ENCODE measurements around the gene VPS26B. TPM values are rescaled to one million over a fixed set of nuclear protein-coding genes. Genes with fewer than 3 reads are reported as not detected.

Gene VPS26B
- total and polyA plus RNA-seq, 9 of the 15 experiments (the other 6 are each of a cell fraction or from before 2014, with no cell fraction given) = 3.5 to 43.3 (median 27.4) TPM

- ChIA-PET POLR2A (interaction anchor here (0.7 to 2.2 kb wide), 6 partner anchors 9 to 43 kb away, joined by 3 to 18 read pairs (median 3); partner anchors contain the start of genes GLB1L3, NCAPD3 and VPS26B), CTCF (ENCODE audit: low intra/inter-chr PET ratio) (no interaction called here)
- H2AFZ ChIP-seq (ENCODE audit: low read depth, low read length) = peak overlapping the region; percentile 48
- peak overlapping the region; percentile 64 for H3K27ac ChIP-seq (ENCODE audit: extremely low read depth, low read depth, low read length)
- peak overlapping the region; percentile 72 for H3K4me2 ChIP-seq (ENCODE audit: insufficient read depth, low read length)
- H3K4me1 ChIP-seq (replicated peaks in 1 of 2; ENCODE audit: control insufficient read depth in 2 of 2, insufficient read depth in 2 of 2, low read length in 2 of 2) = peaks cover 22 to 48% of the 10 kb centered on the region in 2 experiments
- H3K4me3 ChIP-seq = no peak overlapping the region
- H3K9me1 ChIP-seq (ENCODE audit: control insufficient read depth, insufficient read depth, low read length) = peaks cover 5% of the 10 kb centered on the region
- no TSS peak for BruUV-seq (replicated peaks)
- in situ Hi-C loops (cut with MboI) = no loop called here
- peak; percentile 68 to 88 (median 79) for DNase-seq (ENCODE audit: extremely low read depth in 1 of 4, low spot score in 3 of 4)
- peaks cover 4% of the 10 kb centered on the region; the same call in 1 of the 2 replicates for H4K20me1 ChIP-seq (replicated peaks; ENCODE audit: control insufficient read depth, insufficient read depth, low read length)
- ATAC-seq = peak; percentile 92
- intact Hi-C loops (cut with micrococcal nuclease) = loop anchor here (1.0 kb wide), 1 partner anchor 8 kb away; no protein-coding TSS in a partner anchor
- H3K79me2 ChIP-seq (ENCODE audit: control insufficient read depth, insufficient read depth, low read length) = peaks cover 65% of the 10 kb centered on the region
- WGBS (ENCODE audit: insufficient coverage, low coverage, missing lambda C conversion rate) = 0% methylated on average over 4 of the region's 4 CpGs
- peak; percentile 95 for FAIRE-seq
- peaks cover 38% of the 10 kb centered on the region for H3K36me3 ChIP-seq (ENCODE audit: control insufficient read depth, insufficient read depth, low read length)
- H3K9me3 ChIP-seq (replicated peaks; ENCODE audit: control insufficient read depth, insufficient read depth, low read depth, low read length) = no peaks in the 10 kb centered on the region
- no peaks in the 10 kb centered on the region for H3K27me3 ChIP-seq (ENCODE audit: control insufficient read depth in 2 of 2, insufficient read depth in 2 of 2, low read length in 2 of 2)
- no peak overlapping the region for H3K9ac ChIP-seq (ENCODE audit: insufficient read depth in 1 of 2, low read depth in 2 of 2, low read length in 2 of 2)
- TF ChIP-seq HCFC1 (IDR thresholded peaks at IDR 0.05; ENCODE audit: low read depth, low read length) (no peak), KLF13 (tag; IDR thresholded peaks at IDR 0.05; ENCODE audit: borderline replicate concordance, low read depth) (no peak), UBTF (IDR thresholded peaks at IDR 0.05; ENCODE audit: borderline replicate concordance in 1 of 2, low read depth in 2 of 2, low read length in 2 of 2) (0 out of 4 replicates have a peak, but pooled peaks of 1 of the 2 experiments have one; percentile 9), SAP30 (IDR thresholded peaks at IDR 0.05; ENCODE audit: borderline replicate concordance, insufficient read depth, low read depth, low read length, poor library complexity, severe bottlenecking) (no peak), CTCFL (IDR thresholded peaks at IDR 0.05; ENCODE audit: borderline replicate concordance, insufficient read depth, low read depth, low read length, poor library complexity, severe bottlenecking) (no peak), ZNF175 (CRISPR knock-in tag; IDR thresholded peaks at IDR 0.05; ENCODE audit: low read depth) (no peak), TAF9B (IDR thresholded peaks at IDR 0.05; ENCODE audit: partially characterized antibody) (no peak), HDAC3 (IDR thresholded peaks at IDR 0.05; ENCODE audit: borderline replicate concordance, partially characterized antibody) (no peak), TAL1 (IDR thresholded peaks at IDR 0.05) (peak; percentile 57; the same call in 1 of the 2 replicates), NCOR1 (IDR thresholded peaks at IDR 0.05) (peak; percentile 67), ZZZ3 (IDR thresholded peaks at IDR 0.05) (no peak), ZNF274 (IDR thresholded peaks at IDR 0.05; ENCODE audit: borderline replicate concordance, low read depth, low read length) (no peak), CBFA2T2 (conservative IDR thresholded peaks at IDR 0.05) (peak; percentile 69), NFIC (IDR thresholded peaks at IDR 0.05) (peak; percentile 16; the same call in 1 of the 2 replicates)
- TF ChIP-seq, protein P1, sequence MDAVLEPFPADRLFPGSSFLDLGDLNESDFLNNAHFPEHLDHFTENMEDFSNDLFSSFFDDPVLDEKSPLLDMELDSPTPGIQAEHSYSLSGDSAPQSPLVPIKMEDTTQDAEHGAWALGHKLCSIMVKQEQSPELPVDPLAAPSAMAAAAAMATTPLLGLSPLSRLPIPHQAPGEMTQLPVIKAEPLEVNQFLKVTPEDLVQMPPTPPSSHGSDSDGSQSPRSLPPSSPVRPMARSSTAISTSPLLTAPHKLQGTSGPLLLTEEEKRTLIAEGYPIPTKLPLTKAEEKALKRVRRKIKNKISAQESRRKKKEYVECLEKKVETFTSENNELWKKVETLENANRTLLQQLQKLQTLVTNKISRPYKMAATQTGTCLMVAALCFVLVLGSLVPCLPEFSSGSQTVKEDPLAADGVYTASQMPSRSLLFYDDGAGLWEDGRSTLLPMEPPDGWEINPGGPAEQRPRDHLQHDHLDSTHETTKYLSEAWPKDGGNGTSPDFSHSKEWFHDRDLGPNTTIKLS (IDR thresholded peaks at IDR 0.05; ENCODE audit: borderline replicate concordance, low read depth) = no peak
Measured at GRCh38 chr11:134233729-134234179, 9.3 kb downstream of the VPS26B start.

All from K562 (cell line).